GM19397 (cell line): Measurements from ENCODE around the gene DBP.

Experiments
- ATAC-seq: cut with Tn5 transposase; IDR thresholded peaks from one replicate; pipeline ENCODE4 v1.9.1; 2021; ENCODE audit warnings: mild to moderate bottlenecking, moderate library complexity; ENCODE audit not compliant: unreplicated experiment

The DBP gene

DNA sequence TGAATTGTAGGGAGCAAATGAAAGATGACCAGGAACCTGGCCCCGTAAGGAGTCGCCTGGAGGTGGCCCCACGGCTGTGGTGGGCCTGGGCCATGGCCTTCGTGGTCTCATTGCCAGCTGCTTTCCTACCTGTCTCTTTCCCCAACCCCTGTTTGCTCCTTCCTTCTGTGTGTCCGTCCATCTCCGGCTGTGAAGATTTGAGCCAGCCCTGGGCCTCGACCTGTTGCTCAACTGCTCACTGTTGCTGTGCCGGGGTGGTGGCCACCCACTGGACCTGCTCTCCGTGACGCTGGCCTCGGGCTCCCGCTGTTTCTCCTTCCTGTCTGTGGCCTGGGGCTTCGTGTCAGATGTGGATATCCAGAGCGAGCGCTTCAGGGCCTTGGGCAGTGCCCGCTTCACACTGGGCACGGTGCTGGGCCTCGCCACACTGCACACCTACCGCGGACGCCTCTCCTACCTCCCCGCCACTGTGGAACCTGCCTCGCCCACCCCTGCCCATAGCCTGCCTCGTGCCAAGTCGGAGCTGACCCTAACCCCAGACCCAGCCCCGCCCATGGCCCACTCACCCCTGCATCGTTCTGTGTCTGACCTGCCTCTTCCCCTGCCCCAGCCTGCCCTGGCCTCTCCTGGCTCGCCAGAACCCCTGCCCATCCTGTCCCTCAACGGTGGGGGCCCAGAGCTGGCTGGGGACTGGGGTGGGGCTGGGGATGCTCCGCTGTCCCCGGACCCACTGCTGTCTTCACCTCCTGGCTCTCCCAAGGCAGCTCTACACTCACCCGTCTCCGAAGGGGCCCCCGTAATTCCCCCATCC lies 8.5 kb downstream of the DBP start:
- ATAC-seq: no peak

DNA sequence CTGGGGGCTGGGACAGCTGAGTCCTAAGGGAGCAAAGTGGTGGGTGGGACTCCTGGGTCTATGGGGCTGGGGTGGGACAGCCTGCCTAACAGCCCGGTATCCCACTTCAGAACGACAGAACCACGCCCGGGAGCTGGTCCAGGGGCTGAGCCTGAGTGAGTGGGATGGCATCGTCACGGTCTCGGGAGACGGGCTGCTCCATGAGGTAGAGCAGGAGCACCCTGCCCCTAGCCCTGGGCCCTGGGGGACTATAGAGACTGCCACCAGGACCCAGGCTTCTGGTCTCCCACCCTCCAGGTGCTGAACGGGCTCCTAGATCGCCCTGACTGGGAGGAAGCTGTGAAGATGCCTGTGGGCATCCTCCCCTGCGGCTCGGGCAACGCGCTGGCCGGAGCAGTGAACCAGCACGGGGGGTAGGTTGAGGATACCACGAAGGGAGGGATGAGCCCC lies 9.3 kb downstream of the DBP start:
- ATAC-seq: no peak

- no peak for ATAC-seq
Measured at GRCh38 chr19:48627201-48627864, 9.8 kb downstream of the DBP start.

GRCh38 chr19:48625891-48626327 lies 11.3 kb downstream of the DBP start:
- no peak for ATAC-seq

DNA sequence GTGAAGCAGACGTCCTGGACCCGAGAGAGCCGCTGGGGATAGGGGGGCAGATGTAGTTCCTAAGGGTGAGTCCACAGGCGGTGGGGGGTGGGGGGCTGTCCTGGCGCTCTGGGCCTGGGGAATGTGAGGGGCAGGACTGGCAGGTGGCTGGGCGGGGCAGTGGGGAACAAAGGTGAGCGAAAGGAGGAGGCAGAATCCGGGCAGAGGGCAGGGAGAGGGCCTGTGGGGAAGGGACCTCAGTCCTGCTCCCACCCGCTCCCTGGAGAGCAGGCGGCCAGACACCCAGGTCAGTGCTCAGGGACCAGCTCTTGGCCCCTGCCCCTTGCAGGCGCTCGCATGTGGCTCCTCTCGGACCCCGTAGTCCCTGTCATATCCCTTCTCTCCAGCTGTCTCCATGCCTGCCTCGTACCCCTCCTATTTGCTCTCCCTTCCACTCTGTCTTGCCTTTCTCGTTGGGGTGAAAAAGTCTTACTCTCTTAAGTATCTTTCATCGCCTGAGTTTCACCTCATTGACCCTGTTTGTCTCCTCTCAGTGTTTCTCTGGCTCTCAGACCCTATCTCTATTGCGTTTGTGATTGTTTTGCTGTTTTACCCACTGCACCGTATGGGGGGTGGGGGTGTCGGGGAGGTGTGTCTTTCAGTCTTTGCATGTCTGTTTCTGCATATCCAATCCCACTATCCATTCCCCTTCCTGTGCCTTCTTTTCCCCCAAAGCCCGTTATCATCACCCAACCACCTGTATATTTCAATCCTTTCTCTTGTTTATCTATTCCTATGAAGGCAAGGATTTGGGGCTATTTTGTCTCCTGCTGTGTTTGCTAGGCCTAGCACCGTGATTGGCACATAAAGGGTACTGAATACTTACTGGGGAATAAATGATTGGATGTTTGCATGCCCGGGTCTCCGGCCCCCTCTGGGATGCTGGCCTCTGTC lies 12.1 kb downstream of the DBP start:
- no peak for ATAC-seq

DNA sequence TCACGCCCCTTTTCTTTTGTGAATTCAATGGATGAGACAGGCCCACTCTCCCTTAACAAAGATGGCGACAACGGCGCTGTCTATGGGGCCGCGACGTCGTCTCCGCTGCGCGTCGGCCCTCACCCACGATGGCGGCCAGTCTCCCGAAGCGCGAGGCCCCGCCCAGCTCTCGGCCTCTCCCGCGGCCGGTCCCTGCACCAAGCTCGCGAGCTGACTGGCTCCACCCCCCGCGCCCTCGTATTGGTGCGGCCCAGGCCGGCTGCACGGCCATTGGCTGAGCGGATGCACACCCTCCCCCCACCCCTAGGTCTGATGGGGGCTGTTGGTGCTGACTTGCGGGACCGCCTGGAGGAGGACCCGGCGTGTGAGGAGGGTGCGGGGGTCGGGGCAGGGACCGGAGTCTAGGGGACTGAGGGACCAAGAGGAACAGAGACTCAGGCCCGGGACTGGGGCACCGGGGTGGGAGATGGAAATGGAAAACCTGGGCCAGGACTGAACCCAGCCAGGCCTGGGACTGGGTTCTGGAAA lies 13.0 kb downstream of the DBP start:
- ATAC-seq: peak; percentile 56

DNA sequence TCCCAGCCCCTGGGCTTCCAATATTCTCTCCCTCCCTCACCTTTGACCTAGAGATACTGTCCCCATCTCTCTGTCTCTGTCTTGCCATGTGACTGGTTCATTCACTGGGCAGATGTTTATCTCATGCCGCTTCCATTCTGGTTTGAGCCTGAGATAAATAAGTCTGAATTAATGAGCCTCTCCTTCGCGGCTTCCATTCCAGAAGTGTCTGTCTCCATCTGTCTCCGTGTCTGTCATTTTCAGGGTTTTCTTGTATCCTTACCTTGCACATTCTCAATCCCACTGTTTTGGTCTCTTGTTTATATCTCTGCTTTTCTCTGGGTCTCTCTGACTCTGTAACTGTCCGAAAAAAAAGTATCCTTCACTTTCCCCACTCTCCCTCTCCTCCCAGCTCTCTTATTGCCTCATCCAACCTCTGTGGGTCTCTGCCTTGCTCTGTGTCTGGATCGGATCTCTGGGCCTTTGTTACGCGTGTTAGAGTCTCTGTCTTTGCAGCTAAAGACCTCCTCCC lies 13.6 kb downstream of the DBP start:
- ATAC-seq: no peak

DNA sequence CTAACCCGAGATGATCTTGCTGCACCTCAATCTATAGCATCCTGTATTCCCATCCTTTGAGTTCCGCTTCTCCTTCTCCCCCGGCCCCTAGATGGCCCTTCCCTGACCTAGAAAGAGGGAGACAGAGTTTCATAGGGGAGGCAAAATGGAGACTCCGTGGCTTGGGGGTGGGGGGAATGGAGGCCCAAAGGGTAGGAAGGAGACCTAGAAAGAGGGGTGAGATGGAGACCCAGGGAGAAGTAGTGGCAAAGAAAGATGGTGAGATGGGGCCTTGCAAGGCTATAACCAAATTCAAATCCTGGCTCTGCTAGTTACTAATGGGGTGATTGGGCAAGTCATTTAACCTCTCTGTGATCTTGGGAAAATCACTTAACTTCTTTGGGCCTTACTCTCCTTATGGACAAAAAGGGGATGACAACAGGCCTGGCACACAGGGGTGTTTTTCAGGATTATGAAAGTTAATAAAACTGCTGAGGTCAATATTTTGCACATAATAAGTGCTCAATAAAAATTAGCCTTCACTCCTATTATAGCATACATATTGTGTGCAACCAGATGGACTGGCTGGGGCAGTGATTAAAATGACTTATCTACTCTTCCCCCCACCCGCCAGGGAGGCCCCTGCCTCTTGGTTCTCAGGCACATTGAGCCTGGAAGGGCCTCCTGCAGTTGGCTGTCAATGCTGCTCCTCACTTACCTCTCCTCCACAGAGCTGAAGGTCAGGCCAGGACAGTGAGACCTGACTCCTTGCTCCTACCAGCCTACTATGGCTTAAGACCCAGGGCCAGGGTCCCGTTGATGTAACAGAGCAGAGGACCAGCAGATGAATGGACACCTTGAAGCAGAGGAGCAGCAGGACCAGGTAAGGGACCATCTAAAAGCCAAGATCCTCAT lies 17.2 kb downstream of the DBP start:
- ATAC-seq: no peak

- ATAC-seq: peak; percentile 77
Measured at GRCh38 chr19:48618916-48619691, 18.1 kb downstream of the DBP start, which contains the start of the genes RPL18 and SPHK2. Gene RPL18, minus strand, starts transcription at chr19:48619178. Its CDS starts 35 bp downstream, at chr19:48619143. Gene SPHK2, plus strand, starts transcription at chr19:48619506. Its CDS starts 1,009 bp downstream, at chr19:48620515.

GRCh38 chr19:48618278-48618915 lies 18.8 kb downstream of the DBP start:
- no peak for ATAC-seq

GRCh38 chr19:48617146-48617937 lies 19.8 kb downstream of the DBP start:
- no peak for ATAC-seq

DNA sequence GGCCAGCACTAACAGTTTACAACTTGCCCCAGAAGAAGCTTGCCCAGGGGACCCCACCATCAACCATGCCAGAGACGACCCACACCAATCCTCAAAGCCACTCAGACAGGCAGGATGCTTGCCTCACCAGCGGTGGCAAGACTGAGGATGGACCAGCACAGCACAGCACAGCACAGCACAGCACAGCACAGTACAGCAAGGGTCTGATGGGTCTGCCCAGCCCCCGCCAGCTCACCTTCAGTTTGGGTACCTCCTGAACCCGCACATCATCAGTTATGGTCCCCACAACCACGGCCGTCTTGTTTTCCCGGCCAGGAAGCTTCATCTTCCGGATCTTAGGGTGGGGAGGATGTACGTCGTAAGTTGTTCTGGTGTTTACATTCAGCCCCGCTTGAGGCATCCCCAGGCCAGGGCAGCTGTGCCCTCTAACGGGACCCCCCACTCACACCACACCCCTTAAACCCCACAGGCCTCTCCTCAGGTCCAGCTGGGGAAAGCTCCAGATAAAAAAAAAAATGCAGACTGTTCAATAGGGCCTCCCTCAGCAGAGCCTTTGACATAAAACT lies 20.6 kb downstream of the DBP start:
- no peak for ATAC-seq

- no peak for ATAC-seq
Measured at GRCh38 chr19:48616041-48616436, 21.1 kb downstream of the DBP start.

DNA sequence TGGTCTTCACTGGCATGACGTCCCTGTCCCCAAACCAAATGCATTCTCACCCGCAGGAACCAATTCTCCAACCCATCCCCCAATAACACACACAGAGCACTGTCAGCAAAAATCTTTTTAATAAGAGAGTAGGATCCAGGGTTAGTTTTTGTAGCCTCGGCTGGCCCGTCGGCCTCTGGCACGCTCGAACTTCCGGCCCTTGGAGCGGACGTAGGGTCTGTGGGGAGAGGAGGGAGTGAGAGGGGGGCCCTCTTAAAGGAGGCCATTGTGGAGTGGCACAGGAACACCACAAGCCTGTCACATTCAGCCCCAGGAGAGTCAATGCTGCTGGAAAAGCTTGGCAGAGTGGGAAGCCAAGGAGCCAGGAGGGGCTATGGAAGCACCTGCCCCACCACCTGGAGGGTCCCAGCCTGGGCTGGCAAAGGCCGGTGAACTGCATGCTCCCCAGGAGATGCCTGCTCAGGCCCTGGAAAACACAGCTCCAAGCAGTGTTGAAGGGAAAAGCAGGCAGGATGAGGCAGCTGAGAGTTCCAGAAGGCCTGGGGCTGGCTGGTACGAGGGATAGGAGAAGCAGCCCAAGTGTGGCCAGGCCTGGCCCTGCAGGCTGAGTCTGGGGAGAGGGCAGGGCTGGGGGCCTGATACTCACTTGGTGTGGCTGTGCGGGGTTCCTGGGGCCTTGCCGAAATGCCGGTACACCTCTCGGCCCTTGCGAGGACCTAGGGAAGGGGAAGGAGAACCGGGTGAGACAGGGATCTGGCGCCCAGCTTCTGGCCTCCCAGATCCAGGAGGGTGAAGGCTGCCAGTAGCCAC lies 21.7 kb downstream of the DBP start:
- no peak for ATAC-seq

DNA sequence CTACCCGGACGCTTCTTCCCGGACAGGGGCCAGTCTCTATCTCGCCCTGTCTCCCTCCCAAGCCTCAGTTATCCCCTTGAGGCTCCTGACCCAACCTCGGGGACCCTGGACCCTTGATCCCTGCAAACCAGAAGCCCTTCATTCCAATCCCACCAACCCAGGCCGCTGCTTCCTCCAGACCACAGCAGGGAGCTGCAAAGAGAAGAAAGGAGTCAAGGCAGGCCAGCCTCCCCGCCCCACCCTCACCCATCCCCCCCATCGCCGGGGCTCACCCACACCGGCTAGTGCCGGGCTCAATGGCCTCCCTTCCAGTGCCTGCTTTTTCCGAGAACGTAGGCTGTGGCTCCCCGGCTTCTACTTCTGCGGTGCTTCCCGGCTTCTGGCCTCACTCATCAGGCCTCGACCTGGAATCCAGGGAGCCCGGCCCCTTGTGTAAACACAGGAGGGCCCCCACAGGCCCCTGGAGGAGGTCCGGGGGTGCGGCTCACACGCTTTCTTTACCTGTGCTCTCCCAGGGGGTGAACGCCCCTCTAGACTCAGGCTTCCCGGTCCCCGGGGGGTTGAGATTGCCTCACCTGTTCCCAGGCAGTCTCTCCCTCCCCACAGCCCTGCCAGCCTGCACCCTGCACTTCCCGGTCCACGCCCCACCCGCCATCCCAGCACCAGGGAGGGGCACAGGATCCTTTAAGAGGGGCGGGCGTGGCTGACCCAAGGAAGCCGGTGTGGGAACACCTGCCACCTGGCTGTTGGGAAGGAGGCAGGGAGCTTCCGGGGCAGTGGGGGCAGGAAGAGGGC lies 22.5 kb downstream of the DBP start, which contains the start of gene FAM83E:
Gene FAM83E, minus strand, starts transcription at position 641 of the 795 bp plus-strand sequence. CDS start 1,704 bp downstream, outside the sequence.
- ATAC-seq: no peak
